ENCODE measurements around the gene CNOT1.

DNA sequence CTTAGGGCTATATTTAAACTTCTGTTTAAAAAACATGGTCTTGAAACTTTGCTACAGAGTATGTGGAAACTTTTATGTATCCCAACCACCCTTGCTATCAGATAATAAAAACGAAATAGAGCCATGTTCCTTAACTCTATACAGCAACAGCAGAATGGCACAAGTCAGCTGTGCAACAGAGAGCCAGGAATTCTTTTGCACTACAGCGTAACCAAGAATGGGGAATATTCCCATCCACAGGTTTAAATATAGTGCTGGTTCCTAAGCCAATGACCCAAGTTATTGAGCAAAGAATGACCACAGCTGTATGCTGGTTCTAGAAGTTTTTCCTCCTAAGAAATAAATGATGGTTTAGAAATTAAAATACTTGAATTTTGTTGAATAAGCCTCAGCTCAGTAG lies 81.2 kb downstream of the CNOT1 start:
- TF ChIP-seq NFIC (IDR thresholded peaks at IDR 0.05; ENCODE audit: low read depth, low read length) (no peak), CTCF (IDR thresholded peaks at IDR 0.05 in 2 of 3, conservative IDR thresholded peaks at IDR 0.05 in 1 of 3; ENCODE audit: control insufficient read depth in 2 of 3, extremely low read depth in 1 of 3, insufficient read depth in 1 of 3, low read depth in 3 of 3, low read length in 3 of 3) (no peak), SPI1 (IDR thresholded peaks at IDR 0.05; ENCODE audit: borderline replicate concordance, insufficient read depth, low read depth, low read length) (no peak), YY1 (IDR thresholded peaks at IDR 0.05; ENCODE audit: low read depth, low read length) (no peak), NR2C2 (IDR thresholded peaks at IDR 0.05; ENCODE audit: borderline replicate concordance, control insufficient read depth, insufficient read length, low read depth) (no peak), POLR2AphosphoS5 (IDR thresholded peaks at IDR 0.05; ENCODE audit: low read length) (no peak), FOS (IDR thresholded peaks at IDR 0.05; ENCODE audit: borderline replicate concordance, extremely low read depth, insufficient read length) (no peak), PAX8 (IDR thresholded peaks at IDR 0.05) (no peak), NRF1 (conservative IDR thresholded peaks at IDR 0.05; ENCODE audit: low read depth, low read length) (no peak), E4F1 (IDR thresholded peaks at IDR 0.05; ENCODE audit: borderline replicate concordance, partially characterized antibody) (no peak), SUZ12 (IDR thresholded peaks at IDR 0.05; ENCODE audit: unreplicated experiment) (no peak), CHD1 (IDR thresholded peaks at IDR 0.05; ENCODE audit: low read depth, low read length) (no peak)
